ENCODE results near the gene TANGO2.

The TANGO2 gene

DNA sequence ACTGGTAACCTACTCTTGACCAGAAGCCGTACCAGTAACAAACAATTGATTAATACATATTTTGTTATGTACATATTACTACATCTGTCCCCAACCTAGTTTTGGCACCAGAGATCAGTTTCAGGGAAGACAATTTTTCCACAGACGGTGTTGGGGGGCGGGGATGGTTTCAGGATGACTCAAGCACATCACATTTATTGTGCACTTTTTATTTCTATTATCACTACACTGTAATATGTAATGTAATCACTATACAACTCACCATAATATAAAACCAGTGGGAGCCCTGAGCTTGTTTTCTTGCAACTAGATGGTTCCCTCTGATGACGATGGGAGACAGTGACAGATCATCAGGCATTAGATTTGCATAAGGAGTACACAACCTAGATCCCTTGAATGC is 74.6 kb downstream of the TANGO2 start:
- Mint-ChIP-seq H3K27me3 (no peaks in the 10 kb centered on the region), H3K9me3 (no peaks in the 10 kb centered on the region), H3K27ac (no peak overlapping the region), H3K4me1 (no peaks in the 10 kb centered on the region), H3K4me3 (no peak overlapping the region), H3K36me3 (peaks cover 35% of the 10 kb centered on the region)
- no peak for ATAC-seq (ENCODE audit: low read depth)
- DNase-seq (ENCODE audit: low spot score in 2 of 2): no peak

DNA sequence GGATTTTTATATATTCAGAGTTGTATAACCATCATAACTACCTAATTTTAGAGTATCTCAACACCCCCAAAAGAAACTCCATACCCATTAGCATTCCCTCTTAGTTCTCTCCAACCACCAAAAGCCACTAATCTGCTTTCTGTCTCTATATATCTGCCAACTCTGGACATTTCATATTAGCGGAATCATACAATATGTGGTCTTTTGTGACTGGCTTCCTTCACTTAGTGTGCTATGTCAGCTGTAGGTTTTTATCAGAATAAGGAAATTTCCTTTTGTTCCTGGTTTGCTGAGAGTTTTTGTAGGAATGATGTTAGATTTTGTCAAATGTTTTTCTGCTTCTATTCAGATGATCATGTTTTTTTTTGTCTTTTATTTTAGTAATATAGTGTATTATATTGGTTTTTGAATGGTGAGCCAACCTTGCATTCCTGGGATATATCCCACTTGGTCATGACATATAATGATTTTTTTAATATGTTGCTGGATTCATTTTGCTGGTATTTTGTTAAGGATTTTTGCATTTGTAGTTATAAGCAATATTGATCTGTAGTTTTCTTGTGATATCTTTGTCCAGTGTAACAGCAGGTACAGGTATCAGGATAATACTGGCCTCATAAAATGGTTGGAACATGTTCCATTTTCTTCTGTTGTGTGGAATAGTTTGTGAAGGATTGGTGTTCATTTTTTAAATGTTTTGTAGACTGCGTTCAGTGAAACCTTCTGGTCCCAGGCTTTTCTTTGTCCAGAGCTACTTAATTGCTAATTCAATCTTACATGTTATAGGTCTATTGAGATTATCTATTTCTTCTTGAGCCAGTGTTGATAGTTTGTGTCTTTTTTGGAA is 75.9 kb downstream of the TANGO2 start:
- H3K27ac Mint-ChIP-seq: no peak overlapping the region

DNA sequence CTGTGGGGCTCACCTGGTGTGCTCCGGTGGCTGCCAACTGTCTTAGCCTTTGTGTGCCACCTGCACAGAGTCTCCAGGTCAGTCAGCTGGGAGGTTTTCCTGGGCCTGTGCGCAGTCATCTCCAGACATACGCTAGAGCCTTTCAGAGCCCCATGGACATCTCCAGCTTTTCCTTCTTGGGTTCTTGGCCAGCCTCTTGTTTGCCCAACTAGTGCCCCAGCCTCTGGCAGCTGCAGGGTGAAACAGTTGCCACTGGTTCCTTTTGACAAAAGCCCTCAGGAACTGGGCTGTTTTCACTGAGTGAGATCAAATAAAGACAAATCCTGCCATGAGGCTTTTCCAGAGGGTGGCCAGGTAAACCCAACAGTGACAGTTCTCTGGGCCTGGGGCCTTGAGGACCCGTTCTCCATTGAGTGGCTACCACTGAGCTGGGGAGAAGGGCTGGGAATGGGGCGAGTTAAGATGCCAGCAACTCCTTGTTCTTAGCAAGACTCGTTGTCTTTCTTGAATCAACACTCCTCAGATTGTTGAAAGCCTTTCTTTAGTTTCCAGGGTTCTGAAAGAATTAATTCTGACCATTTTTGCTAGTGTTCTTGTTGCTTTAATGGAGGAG is 78.3 kb downstream of the TANGO2 start:
- no peaks in the 10 kb centered on the region for H3K9me3 Mint-ChIP-seq
- no peaks in the 10 kb centered on the region for H3K27me3 Mint-ChIP-seq
- H3K36me3 Mint-ChIP-seq: peaks cover 29% of the 10 kb centered on the region
- no peaks in the 10 kb centered on the region for H3K4me1 Mint-ChIP-seq
- H3K4me3 Mint-ChIP-seq: no peak overlapping the region
- no peak for DNase-seq (ENCODE audit: low spot score in 2 of 2)
- no peak for ATAC-seq (ENCODE audit: low read depth)
- H3K27ac Mint-ChIP-seq: no peak overlapping the region

More for the DNA sequence above, 75.9 kb downstream of the TANGO2 start:
- H3K4me1 Mint-ChIP-seq: no peaks in the 10 kb centered on the region
- ATAC-seq (ENCODE audit: low read depth): no peak
- no peaks in the 10 kb centered on the region for H3K27me3 Mint-ChIP-seq
- DNase-seq (ENCODE audit: low spot score in 2 of 2): no peak
- peaks cover 30% of the 10 kb centered on the region for H3K36me3 Mint-ChIP-seq
- no peaks in the 10 kb centered on the region for H3K9me3 Mint-ChIP-seq
- no peak overlapping the region for H3K4me3 Mint-ChIP-seq

DNA sequence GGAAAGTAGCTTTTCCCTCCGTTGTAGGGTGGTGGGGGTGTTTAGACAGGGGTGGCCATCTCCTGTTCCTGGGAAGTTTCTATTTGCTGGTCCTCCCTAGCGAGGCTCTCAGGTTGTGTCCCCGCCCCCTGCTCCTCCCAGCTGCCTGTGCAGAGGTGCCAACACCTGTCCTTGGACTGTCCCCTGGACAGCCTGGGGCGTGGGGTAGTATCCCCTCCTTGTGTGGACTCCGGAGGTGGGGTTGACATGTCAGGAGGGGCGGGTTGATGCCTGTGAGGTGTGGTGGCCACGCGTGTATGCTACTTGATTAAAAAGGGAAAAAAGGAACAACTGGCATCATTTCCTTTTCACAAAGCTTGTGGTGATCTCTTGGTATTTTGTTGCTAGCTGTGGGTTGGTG is 80.7 kb downstream of the TANGO2 start:
- Mint-ChIP-seq H3K27ac (no peak overlapping the region), H3K4me3 (no peak overlapping the region), H3K27me3 (no peaks in the 10 kb centered on the region), H3K9me3 (no peaks in the 10 kb centered on the region), H3K36me3 (peaks cover 19% of the 10 kb centered on the region), H3K4me1 (no peaks in the 10 kb centered on the region)
- no peak for ATAC-seq (ENCODE audit: low read depth)
- DNase-seq (ENCODE audit: low spot score in 2 of 2): no peak

DNA sequence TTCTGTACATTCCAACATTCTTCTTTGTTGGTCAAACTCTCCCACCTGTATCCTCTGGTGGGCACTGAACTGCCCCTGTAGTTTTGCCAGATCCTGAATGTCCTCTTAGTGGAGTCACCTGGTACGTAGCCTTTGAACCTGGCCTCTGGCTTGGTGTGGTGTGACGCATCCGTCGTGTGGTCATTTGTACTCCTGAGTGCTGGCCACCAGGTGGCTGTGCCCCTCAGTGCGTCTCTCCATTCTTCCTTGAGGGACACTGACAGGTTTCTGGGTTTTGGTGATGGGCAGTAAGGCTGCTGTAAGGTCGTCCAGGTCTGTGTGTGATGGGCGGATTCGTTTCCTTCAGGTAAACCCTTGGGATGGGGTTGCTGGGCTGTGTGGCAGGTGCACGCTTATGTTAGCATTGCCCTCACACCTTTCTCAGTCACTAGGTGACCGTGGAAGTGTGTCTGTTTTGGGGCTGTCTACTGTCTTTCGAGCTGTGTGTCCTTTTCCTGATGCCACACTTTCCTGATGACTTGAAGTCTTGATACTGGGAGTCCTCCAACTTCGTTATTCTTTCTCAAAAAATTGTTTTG is 81.4 kb downstream of the TANGO2 start:
- ATAC-seq (ENCODE audit: low read depth) (no peak), DNase-seq (ENCODE audit: low spot score in 2 of 2) (no peak)
- H3K27ac Mint-ChIP-seq: no peak overlapping the region
- H3K4me3 Mint-ChIP-seq: no peak overlapping the region
- no peaks in the 10 kb centered on the region for H3K9me3 Mint-ChIP-seq
- H3K27me3 Mint-ChIP-seq: no peaks in the 10 kb centered on the region
- H3K4me1 Mint-ChIP-seq: no peaks in the 10 kb centered on the region
- H3K36me3 Mint-ChIP-seq: peaks cover 18% of the 10 kb centered on the region

DNA sequence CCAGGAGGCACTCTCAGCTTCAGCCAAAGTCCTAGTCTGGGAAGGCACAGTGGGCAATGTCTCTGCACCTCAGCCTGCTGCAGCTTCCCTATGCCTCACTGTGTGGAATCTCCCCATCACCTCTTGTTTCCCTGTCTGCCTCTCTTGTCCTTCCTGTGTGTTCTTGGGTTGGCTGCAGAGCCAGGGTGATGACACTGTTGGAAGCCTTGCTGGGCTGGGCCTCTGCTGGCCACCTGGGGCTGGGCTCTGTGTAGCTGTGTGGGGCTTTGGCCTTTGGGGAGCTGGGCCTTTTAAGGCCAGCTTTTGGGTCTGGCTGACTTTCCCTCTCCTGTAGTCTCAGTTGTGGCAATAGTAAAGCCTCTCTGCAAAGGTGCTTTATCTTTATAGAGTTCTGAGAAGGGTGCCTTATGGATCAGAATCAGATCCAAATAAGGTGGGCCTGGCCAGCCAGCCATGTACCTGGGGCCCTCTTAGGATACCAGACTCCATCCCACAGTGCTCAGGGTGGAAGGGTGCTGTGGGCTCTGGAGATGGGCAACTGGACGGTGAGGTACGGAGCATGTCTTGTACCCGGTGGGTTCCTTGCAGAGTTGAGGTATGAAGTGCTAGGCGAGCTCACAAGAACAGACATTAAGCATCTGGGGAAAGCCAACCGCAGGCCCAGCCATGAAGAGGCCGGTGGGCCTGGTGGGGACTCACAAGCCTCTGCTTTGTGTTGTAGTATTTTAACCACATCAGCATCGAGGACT is 84.7 kb downstream of the TANGO2 start:
- Mint-ChIP-seq H3K36me3 (peaks cover 14% of the 10 kb centered on the region), H3K27me3 (no peaks in the 10 kb centered on the region), H3K4me3 (no peak overlapping the region), H3K27ac (no peak overlapping the region), H3K4me1 (no peaks in the 10 kb centered on the region), H3K9me3 (no peaks in the 10 kb centered on the region)
- ATAC-seq (ENCODE audit: low read depth): no peak
- DNase-seq (ENCODE audit: low spot score in 2 of 2): no peak

DNA sequence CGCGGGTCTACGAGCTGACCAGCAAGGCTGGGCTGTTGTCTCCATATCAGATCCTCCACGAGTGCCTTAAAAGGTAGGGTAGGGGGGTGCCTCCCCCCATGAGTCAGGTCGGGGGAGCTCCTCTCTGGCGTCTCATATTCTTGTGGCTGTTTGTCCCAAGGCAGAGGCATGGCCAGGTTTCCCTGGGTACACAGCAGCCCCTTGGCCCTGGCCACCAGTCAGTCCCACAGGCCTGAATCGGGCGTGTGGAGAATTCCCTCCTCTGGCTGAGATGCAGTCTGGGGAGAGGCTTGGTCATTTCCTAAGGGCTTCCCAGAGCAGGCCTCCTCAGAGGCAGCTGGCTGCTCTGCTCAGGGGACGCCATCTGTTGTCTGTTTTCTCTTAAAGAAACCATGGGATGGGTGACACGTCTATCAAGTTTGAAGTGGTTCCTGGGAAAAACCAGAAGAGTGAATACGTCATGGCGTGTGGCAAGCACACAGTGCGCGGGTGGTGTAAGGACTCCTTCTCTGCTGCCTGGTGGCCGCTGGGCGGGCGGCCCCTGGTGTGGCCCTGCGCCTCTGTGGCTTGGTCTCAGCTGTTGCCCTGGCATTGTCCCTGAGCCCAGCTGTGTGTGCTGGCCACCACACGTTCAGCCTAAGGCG is 85.4 kb downstream of the TANGO2 start:
- no peak for DNase-seq (ENCODE audit: low spot score in 2 of 2)
- Mint-ChIP-seq H3K4me3 (no peak overlapping the region), H3K9me3 (no peaks in the 10 kb centered on the region), H3K27me3 (no peaks in the 10 kb centered on the region), H3K36me3 (peaks cover 13% of the 10 kb centered on the region), H3K27ac (no peak overlapping the region), H3K4me1 (peaks cover under 1% of the 10 kb centered on the region)
- ATAC-seq (ENCODE audit: low read depth): no peak

DNA sequence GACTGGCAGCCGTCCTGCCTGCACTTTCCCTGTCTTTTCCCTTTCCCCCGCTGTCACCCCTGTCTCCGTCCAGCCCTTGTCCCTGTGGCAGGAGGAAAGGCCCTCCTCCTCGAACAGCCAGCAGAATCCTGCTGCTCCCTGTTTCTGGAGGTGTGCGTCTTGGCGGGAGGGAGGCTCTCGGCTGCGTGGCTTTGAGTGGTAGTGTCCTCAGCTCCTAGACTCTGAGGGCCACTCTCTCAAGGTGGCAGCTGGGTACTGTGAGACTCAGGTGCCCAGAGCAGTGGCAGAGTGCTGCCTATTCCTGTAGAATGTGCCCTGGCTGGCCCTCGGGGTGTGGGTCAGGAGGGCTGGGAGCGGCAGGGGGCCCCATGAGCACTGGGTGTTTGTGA is 85.9 kb downstream of the TANGO2 start:
- Mint-ChIP-seq H3K36me3 (peaks cover 13% of the 10 kb centered on the region), H3K4me1 (peaks cover 2% of the 10 kb centered on the region), H3K9me3 (no peaks in the 10 kb centered on the region), H3K27ac (no peak overlapping the region), H3K27me3 (no peaks in the 10 kb centered on the region), H3K4me3 (no peak overlapping the region)
- ATAC-seq (ENCODE audit: low read depth) (no peak), DNase-seq (ENCODE audit: low spot score in 2 of 2) (no peak)

DNA sequence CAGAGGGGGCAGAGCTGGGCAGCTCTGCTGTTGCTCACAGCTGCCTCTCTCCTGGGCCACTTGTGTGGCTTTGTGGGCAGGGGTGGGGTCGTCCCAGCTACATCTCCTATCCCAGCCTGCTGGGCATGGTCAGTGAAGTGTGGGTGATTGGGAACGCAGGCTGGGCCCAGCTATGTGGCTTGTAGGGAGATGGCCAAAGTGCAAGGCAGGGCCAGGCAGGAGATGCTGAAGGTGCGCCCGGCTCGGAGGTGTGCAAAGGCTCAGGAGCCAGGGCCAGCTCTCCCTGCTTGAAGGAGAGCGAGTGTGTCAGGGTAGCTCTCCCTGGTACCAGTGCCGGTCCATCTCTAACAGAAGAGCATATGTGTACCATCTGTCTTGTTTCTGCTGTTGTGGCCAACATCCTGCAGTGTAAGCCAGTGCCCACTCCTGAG is 86.6 kb downstream of the TANGO2 start:
- DNase-seq (ENCODE audit: low spot score in 2 of 2): no peak
- H3K4me1 Mint-ChIP-seq: peaks cover 2% of the 10 kb centered on the region
- ATAC-seq (ENCODE audit: low read depth): no peak
- no peak overlapping the region for H3K4me3 Mint-ChIP-seq
- no peaks in the 10 kb centered on the region for H3K27me3 Mint-ChIP-seq
- H3K9me3 Mint-ChIP-seq: no peaks in the 10 kb centered on the region
- H3K27ac Mint-ChIP-seq: no peak overlapping the region
- H3K36me3 Mint-ChIP-seq: peaks cover 13% of the 10 kb centered on the region

DNA sequence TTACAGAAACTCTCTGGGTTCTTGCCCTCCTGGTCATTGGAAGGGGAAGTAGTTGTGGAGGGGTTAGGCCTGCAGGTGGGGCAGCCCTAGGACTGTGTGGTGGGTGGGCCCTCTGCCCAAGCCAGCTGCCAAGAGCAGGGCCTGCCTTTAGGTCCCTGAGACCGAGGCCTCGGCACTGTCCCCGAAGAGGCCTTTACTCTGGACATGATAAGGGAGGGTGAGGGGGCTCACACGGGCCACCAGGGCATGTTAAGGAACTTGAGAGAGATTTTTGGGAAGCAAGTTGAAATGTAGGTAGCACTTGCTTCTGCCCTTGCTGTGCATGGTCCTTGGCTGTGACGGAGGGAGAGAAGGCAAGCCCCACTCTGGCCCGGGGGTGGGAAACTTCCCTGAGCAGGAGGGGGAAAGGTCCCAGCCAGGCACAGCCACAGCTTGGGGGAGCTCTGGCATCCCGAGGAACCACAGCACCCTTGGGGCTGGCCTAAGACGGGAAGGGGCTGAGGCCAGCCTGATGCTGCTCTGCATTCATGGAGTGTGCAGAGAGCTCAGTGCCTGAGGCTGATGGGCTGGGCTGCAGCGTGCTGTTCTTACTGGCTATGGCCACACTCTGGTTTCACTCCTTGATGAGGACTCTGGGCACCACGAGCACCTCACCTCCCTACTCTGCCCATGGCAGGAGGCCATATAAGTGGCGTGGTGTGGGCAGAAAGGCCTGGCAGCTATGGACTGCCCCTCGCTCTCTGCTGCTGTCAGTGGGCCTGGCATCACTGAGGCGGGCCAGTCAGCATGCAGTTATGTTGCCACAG is 87.2 kb downstream of the TANGO2 start:
- Mint-ChIP-seq H3K4me3 (no peak overlapping the region), H3K4me1 (peaks cover 2% of the 10 kb centered on the region), H3K9me3 (no peaks in the 10 kb centered on the region), H3K27ac (no peak overlapping the region), H3K27me3 (no peaks in the 10 kb centered on the region), H3K36me3 (peaks cover 13% of the 10 kb centered on the region)
- ATAC-seq (ENCODE audit: low read depth) (no peak), DNase-seq (ENCODE audit: low spot score in 2 of 2) (no peak)

DNA sequence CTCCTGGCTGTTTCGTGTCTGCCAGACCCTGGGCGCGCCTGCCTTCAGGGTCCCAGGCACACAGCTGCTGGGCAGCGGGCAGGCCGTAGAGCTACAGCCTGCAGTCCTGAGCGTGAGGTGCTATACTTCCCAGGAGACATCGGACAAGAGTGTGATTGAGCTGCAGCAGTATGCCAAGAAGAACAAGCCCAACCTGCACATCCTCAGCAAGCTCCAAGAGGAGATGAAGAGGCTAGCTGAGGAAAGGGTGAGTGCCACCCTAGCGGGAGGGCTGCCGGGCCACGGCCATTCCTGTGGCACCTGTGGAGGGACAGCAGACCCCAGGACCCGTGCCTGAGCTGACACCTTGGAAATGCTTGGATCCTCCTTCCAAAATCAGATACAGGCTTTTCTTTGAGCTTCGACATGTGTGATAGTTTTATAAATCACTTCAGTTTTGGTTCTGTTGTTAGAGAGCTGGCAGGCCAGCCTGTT is 87.9 kb downstream of the TANGO2 start:
- H3K27me3 Mint-ChIP-seq: no peaks in the 10 kb centered on the region
- peaks cover 2% of the 10 kb centered on the region for H3K4me1 Mint-ChIP-seq
- no peaks in the 10 kb centered on the region for H3K9me3 Mint-ChIP-seq
- no peak for ATAC-seq (ENCODE audit: low read depth)
- no peak for DNase-seq (ENCODE audit: low spot score in 2 of 2)
- no peak overlapping the region for H3K4me3 Mint-ChIP-seq
- no peak overlapping the region for H3K27ac Mint-ChIP-seq
- H3K36me3 Mint-ChIP-seq: peaks cover 9% of the 10 kb centered on the region

DNA sequence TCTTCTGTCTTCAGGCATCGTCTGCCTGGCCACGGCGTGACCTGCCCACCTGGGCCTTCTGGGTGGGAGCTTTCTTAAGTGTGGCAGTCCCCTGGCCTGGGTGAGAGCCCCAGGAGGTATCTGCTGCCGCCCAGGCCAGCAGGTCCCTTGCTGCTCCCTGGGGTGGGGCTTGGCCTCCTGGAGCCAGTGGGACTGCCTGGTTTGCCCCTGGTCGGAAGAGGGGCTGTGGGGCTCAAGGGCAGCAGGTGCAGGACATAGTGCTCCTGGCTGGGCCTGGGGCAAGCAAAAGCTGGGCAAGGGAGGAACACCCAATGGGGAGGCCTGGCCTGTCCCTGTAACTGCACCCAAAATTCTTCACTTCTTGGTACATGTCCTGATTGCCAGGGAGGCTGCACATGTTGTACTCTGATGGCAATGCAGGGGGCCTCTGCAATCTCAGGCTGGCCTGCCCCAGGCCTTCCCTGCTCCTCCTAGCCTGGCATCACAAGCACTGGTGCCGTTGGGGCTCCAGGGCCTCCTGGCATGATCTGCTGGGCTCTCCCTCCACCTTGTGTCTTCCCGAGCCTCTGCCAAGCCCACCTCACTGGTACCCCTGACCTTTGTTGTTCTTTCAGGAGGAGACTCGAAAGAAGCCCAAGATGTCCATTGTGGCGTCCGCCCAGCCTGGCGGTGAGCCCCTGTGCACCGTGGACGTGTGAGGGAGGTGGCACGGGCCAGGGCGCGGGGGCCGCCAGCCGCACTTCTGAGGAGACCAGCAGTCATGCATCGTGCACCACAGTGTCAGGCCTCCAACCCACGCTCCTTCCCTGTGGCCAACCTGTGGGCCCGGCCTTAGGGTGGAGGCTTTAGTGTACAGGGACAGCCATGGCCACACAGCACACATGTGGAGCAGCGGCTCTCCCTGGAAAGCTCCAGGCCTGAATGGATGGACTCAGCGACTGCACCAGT is 88.8 kb downstream of the TANGO2 start:
- no peak overlapping the region for H3K27ac Mint-ChIP-seq
- no peaks in the 10 kb centered on the region for H3K27me3 Mint-ChIP-seq
- peaks cover 11% of the 10 kb centered on the region for H3K36me3 Mint-ChIP-seq
- peaks cover 5% of the 10 kb centered on the region for H3K4me1 Mint-ChIP-seq
- H3K9me3 Mint-ChIP-seq: no peaks in the 10 kb centered on the region
- no peak overlapping the region for H3K4me3 Mint-ChIP-seq
- DNase-seq (ENCODE audit: low spot score in 2 of 2) (no peak), ATAC-seq (ENCODE audit: low read depth) (no peak)
